H1 (cell line): ENCODE results near the gene ERC1.

Experiments
- ATF3 ChIP-seq: IDR thresholded peaks from 2 replicates; pipeline ENCODE4 v1.6.1; 2011; ENCODE audit warnings: low read depth, mild to moderate bottlenecking, low read length; ENCODE audit not compliant: insufficient read depth
- CTCF ChIP-seq, 3 experiments: IDR thresholded peaks; 1 replicate in 2 of 3; 2 replicates in 1 of 3; pipeline versions ENCODE4 v1.5.1 to v1.6.1; 2011; ENCODE audit warnings: low read length in 3 of 3, mild to moderate bottlenecking in 3 of 3, inconsistent platforms in 2 of 3, low read depth in 1 of 3, moderate library complexity in 1 of 3; ENCODE audit not compliant: insufficient read depth in 1 of 3; ENCODE audit errors: control extremely low read depth in 1 of 3
- EZH2 ChIP-seq: fragments of 200-600 bp; sonication (generic); IDR thresholded peaks from 2 replicates; pipeline ENCODE4 v1.7.1; 2012; ENCODE audit warnings: low read depth, mild to moderate bottlenecking, moderate library complexity, low read length, inconsistent platforms; ENCODE audit not compliant: severe bottlenecking
- FOSL1 ChIP-seq: IDR thresholded peaks from 2 replicates; pipeline ENCODE4 v1.6.1; 2011; ENCODE audit warnings: mild to moderate bottlenecking, low read depth, low read length, moderate library complexity; ENCODE audit not compliant: insufficient read depth
- JUN ChIP-seq: IDR thresholded peaks from 2 replicates; pipeline ENCODE4 v1.6.1; 2011; ENCODE audit warnings: low read depth, mild to moderate bottlenecking, improper control_type of control experiment, low read length
- KDM5A ChIP-seq: fragments of 200-600 bp; IDR thresholded peaks from 2 replicates; pipeline ENCODE4 v1.7.1; 2012; ENCODE audit warnings: mild to moderate bottlenecking, low read length, inconsistent platforms, mixed read lengths
- POLR2A ChIP-seq, 2 experiments: IDR thresholded peaks; 1 replicate in 1 of 2; 2 replicates in 1 of 2; pipeline ENCODE4 v1.6.1; 2011; ENCODE audit warnings: low read depth in 2 of 2, low read length in 2 of 2, mild to moderate bottlenecking in 2 of 2; ENCODE audit errors: control extremely low read depth in 1 of 2
- RAD21 ChIP-seq, 2 experiments: IDR thresholded peaks in 1 of 2; conservative IDR thresholded peaks in 1 of 2; 2 replicates each; pipeline ENCODE4 v1.6.1; 2011; ENCODE audit warnings: low read depth in 2 of 2, low read length in 2 of 2, improper control_type of control experiment in 1 of 2, inconsistent platforms in 1 of 2, mild to moderate bottlenecking in 1 of 2, moderate library complexity in 1 of 2
- RBBP5 ChIP-seq: IDR thresholded peaks from 2 replicates; pipeline ENCODE4 v1.7.1; 2012; ENCODE audit warnings: low read depth, mild to moderate bottlenecking, inconsistent platforms, low read length, moderate library complexity, borderline replicate concordance
- SAP30 ChIP-seq: fragments of 300-600 bp; sonication (generic); IDR thresholded peaks from 2 replicates; pipeline ENCODE4 v1.7.1; 2012; ENCODE audit warnings: low read length, moderate library complexity, mild to moderate bottlenecking, inconsistent platforms; ENCODE audit not compliant: insufficient read depth, insufficient replicate concordance
- SIRT6 ChIP-seq: IDR thresholded peaks from one replicate; pipeline ENCODE4 v1.7.1; 2012; ENCODE audit warnings: low read length, inconsistent platforms
- SRF ChIP-seq: IDR thresholded peaks from 2 replicates; pipeline ENCODE4 v1.6.1; 2011; ENCODE audit warnings: mild to moderate bottlenecking, low read depth, low read length, moderate library complexity
- TAF1 ChIP-seq: IDR thresholded peaks from 2 replicates; pipeline ENCODE4 v1.6.1; 2011; ENCODE audit warnings: mild to moderate bottlenecking, low read depth, low read length

GRCh38 chr12:1445807-1446206, 454.8 kb downstream of the ERC1 start:
- TF ChIP-seq CTCF (IDR thresholded peaks at IDR 0.05; ENCODE audit: control extremely low read depth in 1 of 3, insufficient read depth in 1 of 3, low read depth in 1 of 3, low read length in 3 of 3) (no peak), POLR2A (IDR thresholded peaks at IDR 0.05; ENCODE audit: control extremely low read depth in 1 of 2, low read depth in 2 of 2, low read length in 2 of 2) (peak in 1 of 2 experiments; percentile 76; a peak in 2 of 3 replicates), EZH2 (no peak), SRF (no peak), ATF3 (no peak), SIRT6 (no peak), KDM5A (no peak), SAP30 (no peak), JUN (no peak), FOSL1 (no peak), RAD21 (IDR thresholded peaks at IDR 0.05 in 1 of 2, conservative IDR thresholded peaks at IDR 0.05 in 1 of 2; ENCODE audit: low read depth in 2 of 2, low read length in 2 of 2) (no peak), RBBP5 (peak; percentile 65; the same call in 1 of the 2 replicates), TAF1 (peak; percentile 67)
